OCI-M1 (cell line): ENCODE results near the gene OBP2A.

Experiments
- DNase-seq: peaks from one replicate; lab custom pipeline; 2025; lab: John Stamatoyannopoulos, UW

The OBP2A gene

DNA sequence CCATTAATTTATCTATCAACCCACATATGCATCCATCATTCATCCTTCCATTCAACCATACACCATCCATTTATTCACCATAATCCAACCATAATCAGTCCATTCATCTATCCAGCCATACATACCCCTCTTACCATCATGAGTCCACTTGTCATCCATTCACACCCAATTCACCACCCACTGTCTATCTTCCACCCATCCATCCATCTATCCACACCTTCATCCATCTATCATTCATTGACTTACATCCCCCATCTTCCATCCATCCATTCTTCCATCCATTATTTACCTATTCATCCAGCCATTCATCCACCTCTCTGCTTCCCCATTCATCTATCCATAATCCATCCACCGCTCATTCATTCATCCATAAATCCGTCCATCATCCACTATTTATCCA, 33.4 kb downstream of the OBP2A start:
- DNase-seq = no peak

DNA sequence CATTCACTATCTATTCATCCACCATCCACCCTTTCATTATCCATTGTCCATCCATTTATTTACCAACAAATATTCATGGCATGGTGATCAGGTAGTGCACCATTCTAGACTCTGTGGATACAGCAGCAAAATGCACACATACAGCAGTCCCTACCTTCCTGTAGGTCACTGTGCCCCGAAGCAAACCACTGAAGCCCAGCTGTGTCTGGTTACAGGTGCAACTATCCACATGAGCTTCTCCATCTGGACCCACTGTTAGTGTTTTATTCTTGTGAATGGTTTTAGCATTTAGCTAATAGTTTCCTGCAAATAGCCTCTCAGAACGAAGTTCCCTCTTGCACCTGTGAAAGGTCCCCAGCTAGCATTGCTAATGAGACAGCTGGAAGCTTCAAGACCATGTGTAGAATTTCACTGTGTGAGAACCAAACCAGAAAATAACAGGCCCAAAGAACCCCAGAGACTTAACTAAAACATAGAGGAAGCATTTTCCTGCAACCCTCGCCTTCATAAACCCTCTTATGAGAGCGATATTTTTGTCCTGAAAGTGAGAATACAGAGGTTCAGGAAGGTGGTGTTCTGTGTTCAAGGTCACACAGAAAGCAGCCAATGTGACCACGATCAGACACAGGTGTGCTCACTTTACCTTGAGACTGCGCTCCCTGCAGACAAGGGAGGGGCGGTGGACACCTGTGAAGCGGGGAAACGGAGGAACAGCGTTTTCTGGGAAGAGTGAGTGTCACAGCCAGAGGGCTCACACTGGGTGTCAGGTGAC, 34.1 kb downstream of the OBP2A start:
- DNase-seq = no peak

DNA sequence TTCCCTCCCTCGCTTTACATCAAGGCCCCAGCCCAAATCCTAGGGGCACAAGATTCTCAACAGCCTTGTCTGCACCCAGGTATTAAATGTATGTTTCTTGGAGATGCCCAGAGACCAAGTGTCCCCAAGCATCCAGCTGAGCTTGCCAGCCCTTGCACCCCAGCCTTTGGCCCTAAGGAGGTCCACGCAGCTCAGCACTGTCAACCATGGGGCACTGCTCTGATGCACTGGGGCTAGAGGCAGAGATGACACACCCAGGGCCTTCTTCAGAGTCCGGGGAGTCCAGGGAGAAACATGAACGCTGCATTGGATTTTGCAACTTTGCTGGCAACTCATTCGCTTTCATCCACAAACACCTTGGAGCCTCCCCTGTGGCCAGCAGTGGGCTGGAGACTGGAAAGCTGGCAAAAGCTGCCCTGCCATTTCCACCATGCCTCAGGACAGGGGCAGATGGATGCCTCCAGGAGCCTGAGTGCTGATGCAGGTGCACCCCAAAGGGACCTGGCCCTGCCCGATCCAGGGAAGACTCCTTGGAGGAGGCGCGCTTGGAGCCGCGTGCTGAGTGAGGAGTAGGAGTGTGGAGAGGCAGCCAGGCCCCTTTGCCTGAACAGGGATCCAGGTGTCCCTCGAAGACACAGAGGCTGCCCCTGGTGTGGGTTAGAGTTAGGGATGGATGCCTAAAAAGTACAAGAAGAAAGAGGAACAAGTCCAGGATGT, 34.9 kb downstream of the OBP2A start:
- DNase-seq = no peak

- no peak for DNase-seq
Observed at GRCh38 chr9:135581636-135582426, 35.9 kb downstream of the OBP2A start.

DNA sequence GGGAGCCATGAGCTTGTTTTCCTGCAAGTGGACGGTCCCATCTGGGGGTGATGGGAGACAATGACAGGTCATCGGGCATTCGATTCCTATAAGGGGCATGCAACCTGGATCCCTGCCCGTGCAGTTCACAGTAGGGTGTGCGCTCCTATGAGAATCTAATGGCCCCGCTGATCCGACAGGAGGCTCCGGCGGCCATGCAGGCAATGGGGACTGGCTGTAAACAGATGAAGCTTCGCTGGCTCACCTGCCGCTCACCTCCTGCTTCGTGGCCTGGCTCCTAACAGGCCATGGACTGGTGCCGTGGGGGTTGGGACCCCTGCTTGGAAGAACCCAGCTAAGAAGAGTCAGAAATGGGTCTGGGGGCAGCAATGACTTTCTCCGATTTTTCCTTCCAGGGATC, 36.6 kb downstream of the OBP2A start:
- no peak for DNase-seq

- DNase-seq = no peak
Observed at GRCh38 chr9:135582966-135583687, 37.2 kb downstream of the OBP2A start.

- no peak for DNase-seq
Observed at GRCh38 chr9:135583688-135584011, 37.7 kb downstream of the OBP2A start.

GRCh38 chr9:135584371-135584770, 38.4 kb downstream of the OBP2A start:
- DNase-seq = no peak

GRCh38 chr9:135584934-135585333, 39.0 kb downstream of the OBP2A start:
- no peak for DNase-seq

GRCh38 chr9:135586601-135587109, 40.7 kb downstream of the OBP2A start:
- DNase-seq = no peak

GRCh38 chr9:135587658-135588057, 41.7 kb downstream of the OBP2A start:
- no peak for DNase-seq

DNA sequence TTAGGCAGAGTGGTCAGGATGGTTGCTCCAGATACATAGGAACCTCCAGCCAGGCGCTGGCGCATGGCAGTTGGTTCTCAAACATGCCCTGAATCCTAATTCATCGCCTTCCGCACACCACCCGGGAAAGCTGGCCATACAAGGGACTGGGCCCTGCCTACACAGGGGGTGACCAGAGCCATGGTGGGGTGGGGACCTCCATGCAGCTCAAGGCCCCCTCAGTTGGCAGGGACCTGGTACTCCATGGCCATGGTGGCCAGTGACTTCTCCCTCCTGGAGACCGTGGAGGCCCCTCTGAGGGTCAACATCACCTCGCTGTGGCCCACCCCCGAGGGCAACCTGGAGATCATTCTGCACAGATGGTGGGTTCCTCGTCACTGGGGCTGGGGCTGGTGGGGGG, 42.4 kb downstream of the OBP2A start:
- no peak for DNase-seq

DNA sequence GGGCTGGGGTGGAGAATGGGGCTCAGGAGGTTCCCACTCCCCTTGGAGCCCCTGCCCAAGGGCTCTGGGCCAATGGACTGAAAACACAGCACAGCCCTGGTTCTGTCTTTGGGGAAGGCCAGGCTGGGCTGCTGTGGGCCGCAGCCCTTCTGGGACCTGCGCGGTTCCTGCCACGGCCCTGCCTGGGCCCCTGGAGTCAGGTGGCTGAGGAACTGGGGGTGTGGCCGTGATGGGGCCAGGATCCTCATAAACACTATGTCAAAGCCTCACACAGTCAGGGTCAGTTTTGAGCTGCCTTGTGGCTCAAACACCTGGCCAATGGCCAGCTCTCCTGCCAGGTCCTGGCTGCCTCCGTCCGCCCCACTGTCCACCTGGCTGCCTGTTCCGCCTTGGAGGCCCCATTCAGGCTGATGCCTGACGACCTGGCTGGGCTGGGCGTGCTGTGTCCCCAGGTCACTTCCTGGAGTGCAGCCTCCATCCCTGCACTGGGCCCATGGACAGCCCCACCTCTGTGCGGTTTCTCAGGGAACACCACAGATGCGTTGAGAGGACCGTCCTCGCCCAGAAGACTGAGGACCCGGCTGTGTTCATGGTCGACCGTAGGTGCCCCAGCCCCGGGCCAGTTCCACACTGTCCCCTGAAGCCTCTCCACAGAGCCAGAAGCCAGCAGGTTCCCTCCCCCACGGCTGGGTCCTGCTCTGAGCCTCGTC, 43.1 kb downstream of the OBP2A start:
- no peak for DNase-seq

GRCh38 chr9:135589596-135590485, 43.9 kb downstream of the OBP2A start:
- no peak for DNase-seq

DNA sequence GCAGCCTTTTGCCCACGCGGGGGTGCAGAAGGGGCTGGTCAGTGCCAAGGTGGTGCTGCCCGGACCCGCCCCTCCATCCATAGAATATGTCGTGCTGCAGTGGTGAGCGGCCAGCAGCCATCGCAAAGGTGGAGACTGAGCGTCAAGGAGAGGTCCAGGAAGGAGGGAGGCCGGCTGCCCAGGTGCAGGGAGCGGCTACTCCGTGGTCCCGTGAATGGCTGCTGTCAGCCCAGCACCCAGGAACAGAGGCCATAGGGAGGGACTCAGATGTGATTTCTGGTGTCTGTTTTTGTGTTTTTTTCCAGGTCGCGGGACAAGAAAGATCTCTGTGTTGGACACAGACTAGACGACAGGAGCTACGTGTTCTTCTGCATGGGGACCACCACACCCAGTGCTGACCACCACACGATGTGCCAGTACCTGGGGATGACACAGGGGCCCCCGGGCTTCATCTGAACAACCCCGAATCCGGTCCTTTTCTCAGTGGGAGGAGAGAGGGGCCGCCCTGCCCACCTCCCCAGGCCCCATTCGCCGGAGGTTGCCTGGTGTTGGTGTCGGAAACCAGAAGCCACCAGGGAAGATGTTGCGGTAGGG, 44.7 kb downstream of the OBP2A start:
- no peak for DNase-seq

DNA sequence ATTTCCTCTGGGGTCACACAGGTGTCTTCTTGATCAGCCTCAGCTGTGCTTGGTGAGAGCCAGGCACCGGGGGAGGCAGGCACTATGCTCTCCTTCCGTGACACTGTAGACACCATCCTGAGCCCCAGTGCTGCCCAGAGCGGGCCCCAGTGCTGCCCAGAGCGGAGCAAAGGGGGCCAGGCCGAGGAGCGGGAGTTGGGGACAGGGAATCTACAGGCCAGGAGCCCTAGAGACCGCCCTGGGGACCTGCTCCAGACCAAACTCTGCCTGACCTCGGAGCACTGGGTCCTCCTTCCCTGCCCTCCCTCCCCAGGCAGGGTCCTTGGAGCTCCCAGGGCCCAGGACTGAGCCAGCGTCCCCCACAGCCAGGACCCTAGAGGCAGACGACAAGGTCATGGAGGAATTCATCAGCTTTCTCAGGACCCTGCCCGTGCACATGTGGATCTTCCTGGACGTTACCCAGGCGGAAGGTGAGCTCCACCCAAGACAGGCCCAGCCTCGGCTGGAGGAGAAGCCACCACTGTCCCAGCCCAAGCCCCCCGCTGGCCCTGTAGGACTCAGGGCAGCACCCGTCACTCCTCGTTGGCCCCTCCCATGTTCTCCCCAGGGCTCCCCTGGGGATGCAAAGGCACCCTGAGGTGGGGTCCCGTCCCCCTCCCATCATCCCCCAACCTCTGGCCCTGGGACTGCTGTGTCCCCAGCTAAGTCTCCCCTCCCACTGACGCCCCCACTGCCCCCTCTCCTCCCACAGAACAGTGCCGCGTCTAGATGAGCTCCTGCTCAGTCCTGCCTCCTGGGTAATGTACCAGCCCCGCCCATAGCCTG, 45.8 kb downstream of the OBP2A start:
- no peak for DNase-seq

- DNase-seq = no peak
Observed at GRCh38 chr9:135592331-135592590, 46.3 kb downstream of the OBP2A start.

- no peak for DNase-seq
Observed at GRCh38 chr9:135592625-135593024, 46.7 kb downstream of the OBP2A start.

GRCh38 chr9:135596211-135596610, 50.3 kb downstream of the OBP2A start:
- DNase-seq = peak; percentile 86
